ENCODE measurements around the gene GPR176. TPM values are rescaled to one million over a fixed set of nuclear protein-coding genes. Genes with fewer than 3 reads are reported as not detected.

Gene GPR176
- total RNA-seq, 2 donors from 2014 or later = 0.85 to 1.5 TPM

DNA sequence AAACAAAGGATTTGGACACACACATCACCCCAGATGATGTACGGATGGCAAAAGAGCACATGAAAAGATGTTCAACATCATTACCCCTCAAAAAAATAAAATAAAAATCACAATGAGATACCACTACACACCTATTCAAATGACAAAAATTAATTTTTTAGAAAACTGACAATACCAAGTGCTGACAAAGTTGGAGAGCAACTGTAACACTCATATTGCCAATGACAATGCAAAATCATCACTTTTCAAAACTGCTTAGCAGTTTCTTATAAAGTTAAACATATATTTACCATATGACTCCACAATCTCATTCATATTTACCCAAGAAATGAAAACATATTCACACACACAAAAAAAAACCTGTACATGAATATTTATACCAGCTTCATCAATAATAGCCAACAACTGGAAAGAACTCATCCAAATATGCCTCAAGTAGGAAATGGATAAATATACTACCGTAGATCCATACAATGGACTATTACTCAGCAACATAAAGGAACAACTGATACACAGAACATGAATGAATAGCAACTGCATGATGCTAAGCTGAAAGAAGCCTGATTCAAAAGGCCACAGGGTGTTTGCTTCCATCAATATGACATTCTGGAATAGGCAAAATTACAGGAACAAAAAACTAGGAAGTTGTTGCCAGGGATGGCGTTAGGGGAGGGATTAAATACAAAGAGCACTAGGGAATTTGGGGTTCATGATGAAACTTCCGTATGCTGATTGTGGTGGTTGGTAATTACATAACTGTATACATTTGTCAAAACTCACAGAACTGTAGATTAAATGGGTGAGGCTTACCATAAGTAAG is 138.7 kb downstream of the GPR176 start:
- intact Hi-C loops (cut with DNase I, micrococcal nuclease) = no loop called here
- no peak for DNase-seq
- ATAC-seq = no peak

DNA sequence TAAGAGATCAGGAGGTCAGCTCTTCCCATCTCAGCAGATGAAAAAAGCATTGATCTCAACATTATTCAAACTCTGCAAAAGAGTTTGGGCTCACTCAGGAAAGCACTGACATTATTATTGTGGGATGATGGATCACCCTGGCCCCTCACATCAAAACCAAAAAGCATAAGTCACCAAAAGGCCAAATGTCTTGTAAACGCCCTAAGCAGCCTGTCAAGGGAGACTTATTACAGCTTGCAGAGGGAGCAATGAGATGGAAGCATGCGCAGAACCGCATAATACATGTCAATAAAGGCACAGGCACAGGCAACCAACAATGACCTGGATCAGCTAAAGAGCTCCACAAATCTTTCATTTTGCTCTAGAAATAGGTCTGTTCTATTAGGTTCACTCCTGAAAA is 142.0 kb downstream of the GPR176 start:
- ATAC-seq (no peak), DNase-seq (no peak)
- intact Hi-C loops (cut with DNase I, micrococcal nuclease) = no loop called here

DNA sequence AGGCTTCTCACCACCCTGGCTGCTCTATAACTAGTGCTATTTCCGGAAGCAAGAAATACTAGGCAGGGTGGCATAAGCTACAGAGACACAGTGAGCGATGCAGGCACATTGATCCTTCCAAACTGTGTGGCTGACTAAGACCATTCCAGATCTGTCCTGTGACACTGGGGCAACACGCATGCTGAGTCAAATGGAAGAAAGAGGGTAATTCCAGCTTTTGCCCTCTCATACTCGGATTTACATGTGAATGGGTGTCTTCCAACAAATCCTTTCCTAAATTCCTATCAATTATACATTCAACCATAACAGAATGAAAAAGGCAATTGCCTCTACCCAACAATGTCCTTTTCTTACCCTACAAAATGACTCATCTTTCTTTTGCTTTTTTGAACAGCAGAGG is 142.6 kb downstream of the GPR176 start:
- DNase-seq (no peak), ATAC-seq (no peak)
- intact Hi-C loops (cut with DNase I, micrococcal nuclease) = no loop called here

DNA sequence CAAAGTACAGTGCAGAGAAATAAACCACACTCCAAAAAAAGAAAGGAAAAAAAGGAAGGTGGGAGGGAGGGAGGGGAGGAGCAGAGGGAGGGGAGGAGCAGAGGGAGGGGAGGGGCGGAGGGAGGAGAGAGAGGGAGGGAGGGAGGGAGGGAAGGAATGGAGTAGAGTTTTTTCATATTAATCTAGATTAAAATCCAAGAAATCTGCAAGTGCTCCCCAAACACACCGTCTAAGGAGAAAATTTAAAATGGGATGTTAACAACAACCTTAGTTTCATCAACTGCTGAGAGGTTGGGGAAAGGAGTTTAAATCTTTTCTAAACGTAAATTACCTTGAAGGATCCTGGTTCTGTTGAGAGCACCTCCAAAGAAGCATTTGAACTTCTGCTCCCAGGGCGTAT is 144.0 kb downstream of the GPR176 start:
- DNase-seq (no peak), ATAC-seq (no peak)
- intact Hi-C loops (cut with DNase I, micrococcal nuclease) = no loop called here

DNA sequence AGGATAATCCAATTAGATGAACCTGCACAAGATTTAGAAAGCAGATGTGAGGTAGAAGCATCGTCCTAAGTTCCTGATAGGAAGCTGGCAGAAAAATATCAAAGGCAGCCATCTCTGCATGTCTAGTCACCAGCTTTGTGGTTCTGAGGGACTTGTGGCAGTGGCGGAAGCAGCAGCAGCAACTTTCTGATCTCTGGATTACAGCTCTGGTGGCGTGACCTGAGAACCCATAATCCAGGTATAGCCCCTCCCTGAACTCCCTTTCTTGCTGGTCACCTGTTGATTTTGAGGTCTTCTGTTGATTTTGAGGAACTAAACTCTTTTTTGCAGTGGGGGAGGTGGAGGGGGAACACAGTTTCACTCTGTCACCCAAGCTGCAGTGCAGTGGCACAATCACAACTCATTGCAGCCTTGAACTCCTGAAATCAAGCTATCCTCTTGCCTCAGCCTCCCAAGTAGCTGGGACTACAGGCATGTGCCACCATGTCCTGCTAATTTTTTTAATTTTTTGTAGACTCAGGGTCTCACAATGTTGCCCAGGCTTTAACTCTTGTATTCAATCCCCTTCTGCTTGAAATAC is 145.3 kb downstream of the GPR176 start:
- intact Hi-C loops (cut with DNase I, micrococcal nuclease) = no loop called here
- no peak for ATAC-seq
- DNase-seq = no peak

DNA sequence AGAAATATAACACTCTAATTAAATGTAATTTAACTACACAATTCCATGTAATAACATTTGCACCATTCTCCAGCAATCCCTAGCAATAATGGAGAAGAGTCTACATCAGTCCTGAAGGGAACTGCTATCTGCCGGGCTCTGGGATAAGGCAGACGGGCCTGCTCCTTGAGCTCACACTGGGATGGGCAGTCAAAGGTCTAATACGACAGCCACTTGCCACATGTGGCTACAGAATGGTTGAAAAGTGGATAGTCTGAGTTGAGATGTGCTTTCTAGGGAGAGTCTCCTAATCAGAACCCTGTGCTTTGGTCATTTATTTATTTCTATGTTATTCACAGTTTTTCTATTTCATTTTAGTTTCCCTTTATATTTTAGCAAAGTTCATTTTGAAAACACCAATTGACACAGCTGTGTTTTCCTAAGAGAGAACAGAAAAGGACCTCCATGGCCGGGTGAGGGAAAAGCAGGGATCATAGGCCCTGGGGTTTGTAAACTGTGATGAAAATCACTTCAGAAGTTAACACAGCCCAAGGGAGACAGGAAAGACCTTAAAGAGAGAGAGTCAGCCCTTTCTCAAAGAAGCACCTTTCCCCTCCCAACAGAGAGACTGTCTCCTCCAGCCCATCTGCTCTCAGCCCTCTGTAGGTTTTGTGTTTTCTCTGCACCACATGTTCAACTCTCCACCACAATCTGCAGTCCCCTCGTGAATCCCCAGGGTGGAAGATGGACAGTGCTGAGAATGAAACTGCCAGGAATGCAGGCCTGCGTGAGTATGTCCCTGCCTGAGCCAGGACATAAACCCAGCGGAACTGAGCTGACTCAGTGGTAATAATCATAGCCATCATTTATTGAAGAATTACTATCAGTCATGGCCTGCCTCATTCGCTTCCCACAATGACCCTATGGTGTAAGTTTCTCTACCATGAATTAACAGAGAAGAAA is 149.0 kb downstream of the GPR176 start:
- DNase-seq (no peak), ATAC-seq (no peak)
- intact Hi-C loops (cut with DNase I, micrococcal nuclease) = no loop called here

DNA sequence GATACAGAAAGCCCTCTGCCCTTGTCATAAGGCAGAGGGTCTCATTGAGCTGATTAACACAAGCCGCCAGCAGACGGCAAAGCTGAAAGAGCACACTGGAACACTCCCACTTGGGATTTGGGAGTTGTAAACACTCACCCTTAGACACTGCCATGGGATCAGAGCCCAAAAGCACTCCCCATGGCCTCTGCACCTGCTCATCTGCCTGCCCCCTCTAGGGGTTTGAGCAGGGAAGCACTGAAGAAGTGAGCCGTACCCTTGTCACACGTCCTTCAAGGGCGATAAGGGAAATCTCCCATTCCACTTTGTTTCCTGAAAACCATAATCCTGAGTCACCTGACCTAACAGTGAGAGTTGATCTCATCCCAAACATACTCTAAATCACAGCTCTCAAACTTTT is 152.1 kb downstream of the GPR176 start:
- intact Hi-C loops (cut with DNase I, micrococcal nuclease) = no loop called here
- DNase-seq (no peak), ATAC-seq (no peak)

DNA sequence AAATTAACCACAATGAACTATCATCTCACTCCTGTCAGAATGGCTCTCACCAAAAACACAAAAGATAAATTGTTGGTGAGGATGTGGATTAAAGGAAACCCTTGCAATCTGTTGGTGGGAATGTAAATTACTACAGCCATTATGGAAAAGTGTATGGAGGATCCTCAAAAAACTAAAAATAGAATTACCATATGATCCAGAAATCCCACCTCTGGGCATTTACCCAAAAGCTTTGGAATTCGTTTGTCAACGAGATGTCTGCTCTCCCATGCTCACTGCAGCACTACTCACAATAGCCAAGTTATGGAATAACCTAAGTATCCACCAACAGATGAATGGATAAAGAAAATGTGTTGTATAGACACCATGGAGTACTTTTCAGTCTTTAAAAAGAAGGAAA is 159.1 kb downstream of the GPR176 start:
- no peak for DNase-seq
- no peak for ATAC-seq
- intact Hi-C loops (cut with DNase I, micrococcal nuclease) = loop anchor here in 1 of 2 donors (5.0 kb wide), 1 partner anchor 74 kb away; no protein-coding TSS in a partner anchor

DNA sequence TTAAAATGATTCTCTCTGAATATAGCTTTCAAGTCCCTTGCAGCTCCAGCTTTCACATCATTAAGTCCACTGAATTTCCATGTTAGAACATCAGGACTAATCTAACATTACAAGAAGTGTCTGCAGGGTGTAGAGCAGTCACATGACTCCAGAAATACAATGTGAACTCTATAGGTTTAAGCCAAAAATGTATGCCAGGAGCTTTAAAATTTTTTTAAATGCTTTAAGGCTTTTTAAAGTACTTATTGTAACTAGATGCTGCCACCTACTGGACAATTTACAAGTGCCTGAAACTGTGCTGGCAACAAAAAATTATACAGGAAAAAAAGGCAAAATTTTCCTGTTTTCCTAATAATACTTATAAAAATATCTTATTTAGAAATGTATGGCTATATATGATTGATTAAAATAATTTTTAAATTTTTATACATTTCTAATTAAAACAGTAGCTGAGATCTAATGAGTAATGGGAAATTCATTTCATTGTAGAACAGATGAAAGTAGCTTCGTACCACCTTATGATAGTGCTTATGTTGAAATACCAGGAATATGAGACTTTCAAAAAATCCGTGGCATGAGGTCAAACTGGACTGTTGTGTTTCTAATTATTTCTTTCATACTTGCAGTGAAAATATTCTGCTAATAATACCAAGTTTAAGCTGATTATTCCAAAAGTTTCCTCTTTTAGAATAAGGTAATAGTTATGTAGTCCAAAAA is 163.1 kb downstream of the GPR176 start:
- DNase-seq = no peak
- ATAC-seq = peak; percentile 56
- intact Hi-C loops (cut with DNase I, micrococcal nuclease) = loop anchor here in 1 of 2 donors (10.0 kb wide), 2 partner anchors 162 to 1052 kb away; no protein-coding TSS in a partner anchor

DNA sequence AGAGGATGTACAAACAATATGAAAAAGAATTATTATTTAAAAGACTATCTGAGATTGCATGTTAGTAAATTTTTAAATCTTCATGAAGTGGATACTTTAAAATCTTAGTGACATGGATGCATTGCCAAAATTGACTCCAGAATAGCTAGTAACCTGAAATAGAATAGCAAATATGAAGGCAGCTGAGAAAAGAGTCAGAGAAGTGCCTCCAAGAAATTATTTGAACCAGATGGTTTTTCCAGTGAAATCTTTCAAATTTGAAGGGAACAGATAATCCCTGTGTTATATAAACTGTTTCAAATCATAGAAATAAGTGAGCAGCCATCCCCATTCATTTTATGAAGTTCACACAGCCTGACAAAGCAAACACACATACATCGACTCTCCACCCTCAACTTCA is 167.1 kb downstream of the GPR176 start:
- no peak for ATAC-seq
- intact Hi-C loops (cut with DNase I, micrococcal nuclease) = loop anchor here in 1 of 2 donors (10.0 kb wide), 2 partner anchors 158 to 1048 kb away; no protein-coding TSS in a partner anchor
- DNase-seq = no peak

DNA sequence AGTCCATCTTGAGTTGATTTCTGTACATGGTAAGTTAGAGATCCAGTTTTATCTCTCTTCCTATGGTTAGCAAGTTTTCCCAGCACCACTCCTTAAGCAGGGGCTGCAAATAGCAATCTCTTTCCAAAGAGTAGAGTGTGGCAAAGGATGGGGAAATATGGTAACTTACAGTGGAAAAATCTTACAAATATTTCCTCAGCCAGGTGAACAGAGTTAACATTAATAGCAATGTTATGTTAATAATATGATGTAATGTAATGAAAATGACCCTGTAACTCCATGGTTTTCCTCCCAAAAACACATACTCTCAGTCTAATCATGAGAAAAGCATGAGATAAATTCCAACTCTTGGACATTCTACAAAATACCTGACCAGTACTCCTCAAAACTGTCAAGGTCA is 167.8 kb downstream of the GPR176 start:
- DNase-seq (no peak), ATAC-seq (no peak)
- intact Hi-C loops (cut with DNase I, micrococcal nuclease) = loop anchor here in 1 of 2 donors (10.0 kb wide), 2 partner anchors 157 to 1047 kb away; no protein-coding TSS in a partner anchor

Other genes with a start within 250 kb of the GPR176 start
- 1 to 10 TPM; 8.2 to 8.6 TPM for gene FSIP1, start 137.4 kb downstream of the GPR176 start, total RNA-seq
- 10 to 100 TPM; 23.6 to 29.7 TPM for gene EIF2AK4, start 13.8 kb upstream of the GPR176 start, total RNA-seq
- gene SRP14, start 118.9 kb upstream of the GPR176 start, total RNA-seq = 100 to 1,000 TPM; 144 to 153 TPM
- gene BMF, start 188.6 kb upstream of the GPR176 start, total RNA-seq = 10 to 100 TPM in 1 of 2 donors, 1 to 10 TPM in 1; 7.0 to 25.4 TPM
- 10 to 100 TPM in 1 of 2 donors, 1 to 10 TPM in 1; 2.9 to 10.4 TPM for gene BUB1B, start 240.8 kb upstream of the GPR176 start, total RNA-seq